LHCN-M2 (cell line): ENCODE results near the gene PCAT7. TPM values are rescaled to one million over a fixed set of nuclear protein-coding genes. Genes with fewer than 3 reads are reported as not detected.
A peak's percentile ranks its signal among the peaks of the same experiment; 100 is the strongest.
"Not testable (repeated sequence)": the region's sequence is repeated elsewhere in the genome, so short reads cannot be mapped to it uniquely, and the experiment has no call there.

Source experiments
- DNase-seq: peaks from one replicate; pipeline ENCODE4 v3.0.0-alpha.2; 2012; ENCODE audit warnings: low read depth
- total RNA-seq: library from RNA; depleted of rRNA; stranded (reverse); fragments of >200 nt; gene quantifications from 2 replicates; pipeline ENCODE4 v1.2.3, GENCODE V29; 2014

Gene PCAT7
- total RNA-seq, 1 experiment from 2014 or later: not detected

DNA sequence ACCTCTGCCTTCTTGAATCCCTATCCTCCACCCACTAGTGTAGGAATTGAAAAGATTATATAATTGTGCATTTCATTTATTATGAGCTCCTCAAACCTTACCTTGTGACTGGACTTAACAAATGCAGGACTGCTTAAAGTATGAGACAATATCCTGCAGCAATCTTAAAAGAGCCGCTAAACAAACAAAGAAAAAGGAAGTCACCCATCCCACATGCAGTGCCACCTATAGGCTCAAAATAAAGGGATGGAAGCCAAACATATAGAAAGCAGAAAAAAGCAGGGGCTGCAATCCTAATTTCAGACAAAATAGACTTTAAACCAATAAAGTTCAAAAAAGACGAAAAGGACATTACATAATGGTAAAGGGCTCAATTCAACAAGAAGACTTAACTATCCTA is 8.7 kb downstream of the PCAT7 start:
- no peak for DNase-seq

- not testable (repeated sequence) for DNase-seq
Measured at GRCh38 chr9:94564279-94564678, 9.4 kb downstream of the PCAT7 start.

DNA sequence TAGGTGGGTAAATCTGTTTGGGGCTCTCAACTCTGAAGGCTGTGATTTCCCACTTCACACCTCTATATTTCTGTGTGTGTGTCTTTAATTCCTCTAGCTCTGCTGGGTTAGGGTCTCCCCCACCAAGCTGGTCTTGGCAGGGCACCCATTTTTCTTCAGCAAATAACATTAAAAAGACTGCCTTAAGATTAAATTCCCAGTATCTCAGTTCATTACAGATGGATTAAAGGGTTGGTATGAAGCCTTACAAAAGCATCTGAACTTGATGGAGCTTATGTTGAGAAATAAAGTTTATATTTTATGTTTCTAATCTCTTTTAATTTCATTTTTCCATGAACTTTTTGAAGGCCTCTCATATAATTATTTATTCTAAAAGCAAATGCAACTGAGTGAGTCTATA is 11.7 kb downstream of the PCAT7 start:
- no peak for DNase-seq

GRCh38 chr9:94567271-94567670 is 12.4 kb downstream of the PCAT7 start:
- no peak for DNase-seq

DNA sequence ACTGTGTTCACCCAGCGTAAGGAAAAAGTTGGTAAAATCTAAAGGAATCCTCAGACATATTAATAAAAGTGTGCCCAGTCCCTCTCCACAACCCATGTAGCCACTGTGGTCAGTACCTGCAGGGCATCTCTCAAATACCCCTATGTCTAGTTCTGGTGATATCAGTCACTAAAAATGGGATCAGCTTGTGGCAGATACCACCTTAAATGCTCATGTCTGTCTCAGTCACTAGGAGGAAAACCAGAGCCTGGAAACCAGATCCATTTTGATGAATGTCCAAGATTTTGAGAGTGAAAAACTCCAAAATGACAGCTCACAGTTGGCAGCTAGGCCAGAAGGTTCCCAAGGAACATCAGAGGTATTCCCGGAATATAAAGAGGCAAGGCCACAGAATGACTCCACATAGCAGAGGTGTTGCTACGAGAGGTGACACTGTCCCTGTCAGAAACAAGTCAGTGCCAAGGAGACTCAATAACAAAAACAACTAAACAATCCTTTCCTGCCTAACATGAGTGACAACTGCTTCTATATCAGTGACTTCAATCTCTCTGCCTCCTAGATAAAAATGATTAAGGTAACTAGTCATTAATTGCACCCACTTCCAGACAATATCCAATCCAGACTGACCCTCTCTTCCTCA is 13.5 kb downstream of the PCAT7 start:
- no peak for DNase-seq

DNA sequence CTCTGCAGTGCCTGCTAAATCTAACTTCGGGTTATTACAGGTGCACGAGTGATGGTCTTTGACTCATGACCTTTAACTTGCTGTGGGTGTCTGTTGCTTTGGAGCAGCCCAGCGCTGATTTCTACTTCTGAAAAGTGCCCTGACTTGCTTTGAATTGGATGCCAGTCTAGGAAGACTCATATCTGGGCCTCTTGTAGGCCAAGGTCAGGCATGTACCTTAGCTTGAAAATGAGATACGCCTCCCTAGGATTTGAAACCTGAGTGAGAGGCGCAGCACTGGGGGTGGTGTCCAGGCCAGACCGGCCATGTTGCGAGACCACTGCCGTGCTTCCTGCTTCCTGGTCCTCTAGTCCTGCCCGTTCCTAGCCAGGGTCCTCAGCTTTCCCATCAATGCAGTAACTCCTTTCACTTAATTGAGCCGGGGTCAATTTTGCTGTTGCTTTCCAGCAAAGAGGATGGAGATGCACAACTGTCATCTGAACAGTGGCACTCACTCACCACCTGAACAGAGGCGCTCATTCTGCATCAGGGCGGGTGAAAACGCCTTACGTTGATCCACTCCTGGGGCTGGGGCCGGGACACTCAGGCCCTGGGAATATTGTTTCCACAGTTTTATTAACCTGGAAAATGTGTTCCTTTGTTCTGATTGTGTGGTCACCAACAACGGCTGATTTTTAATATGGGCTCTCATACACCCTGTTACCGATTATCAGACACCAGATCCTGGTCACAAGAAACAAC is 14.3 kb downstream of the PCAT7 start:
- no peak for DNase-seq

- no peak for DNase-seq
Measured at GRCh38 chr9:94576131-94576530, 21.2 kb downstream of the PCAT7 start.

- DNase-seq: no peak
Measured at GRCh38 chr9:94577036-94577435, 22.2 kb downstream of the PCAT7 start.

DNA sequence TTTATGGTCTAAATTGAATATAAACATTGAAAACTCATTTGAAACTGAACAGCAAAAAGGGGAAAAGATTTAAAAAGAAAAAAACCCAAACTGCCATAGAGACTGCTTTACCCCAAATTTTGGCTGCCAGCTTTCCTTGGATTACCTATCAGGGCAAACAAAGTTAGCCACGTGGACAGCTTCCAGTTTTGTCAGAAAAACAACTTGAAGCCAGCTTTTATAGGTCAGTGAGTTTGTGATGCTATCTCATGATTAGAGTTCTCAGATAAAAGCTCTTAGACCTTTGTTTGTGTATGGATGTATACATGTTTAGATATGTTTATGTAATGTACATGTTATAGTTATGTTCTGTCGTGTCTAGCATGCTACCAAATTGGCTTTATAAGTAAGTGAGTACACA is 22.7 kb downstream of the PCAT7 start:
- DNase-seq: no peak

- DNase-seq: no peak
Measured at GRCh38 chr9:94581728-94582127, 26.8 kb downstream of the PCAT7 start.

DNA sequence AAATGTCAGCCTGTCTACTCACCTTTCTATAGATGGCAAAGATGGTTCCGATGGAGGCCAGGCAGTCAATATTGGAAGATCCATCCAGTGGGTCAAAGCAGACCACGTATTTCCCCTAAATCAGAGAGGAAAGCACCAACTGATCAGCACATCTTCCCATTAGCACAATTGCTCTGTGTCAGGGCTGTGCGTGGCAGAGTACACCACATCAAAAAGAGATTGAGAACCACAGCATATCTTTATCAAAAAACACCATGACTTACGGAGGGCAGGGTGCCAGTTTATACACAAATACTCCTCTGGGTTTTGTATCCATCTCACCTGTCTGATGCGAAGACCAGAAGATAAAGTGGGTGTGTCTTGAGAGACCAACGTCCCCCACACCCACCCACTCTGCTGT is 29.7 kb downstream of the PCAT7 start:
- no peak for DNase-seq

DNA sequence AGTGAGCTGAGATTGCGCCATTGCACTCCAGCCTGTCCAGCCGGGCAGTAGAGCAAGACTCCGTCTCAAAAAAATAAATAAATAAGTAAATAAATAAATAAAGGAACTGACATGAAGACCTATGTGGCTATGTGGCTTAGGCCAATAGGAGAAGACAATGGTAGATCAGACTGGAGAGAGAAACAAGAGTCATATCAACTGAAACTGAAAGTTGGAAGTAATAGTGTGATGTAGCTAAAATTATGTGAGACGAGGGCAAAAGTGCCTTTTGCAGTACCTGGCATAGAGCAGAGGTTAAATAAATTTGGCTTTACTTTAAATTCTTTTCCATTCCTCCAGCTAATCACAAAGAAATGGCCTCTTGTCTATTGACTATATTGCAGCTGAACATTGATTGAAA is 31.4 kb downstream of the PCAT7 start:
- no peak for DNase-seq

GRCh38 chr9:94586814-94587213 is 31.9 kb downstream of the PCAT7 start:
- DNase-seq: peak; percentile 2

- DNase-seq: no peak
Measured at GRCh38 chr9:94588681-94589080, 33.8 kb downstream of the PCAT7 start.

- not testable (repeated sequence) for DNase-seq
Measured at GRCh38 chr9:94591046-94591545, 36.2 kb downstream of the PCAT7 start.

- DNase-seq: no peak
Measured at GRCh38 chr9:94591876-94592275, 37.0 kb downstream of the PCAT7 start.

DNA sequence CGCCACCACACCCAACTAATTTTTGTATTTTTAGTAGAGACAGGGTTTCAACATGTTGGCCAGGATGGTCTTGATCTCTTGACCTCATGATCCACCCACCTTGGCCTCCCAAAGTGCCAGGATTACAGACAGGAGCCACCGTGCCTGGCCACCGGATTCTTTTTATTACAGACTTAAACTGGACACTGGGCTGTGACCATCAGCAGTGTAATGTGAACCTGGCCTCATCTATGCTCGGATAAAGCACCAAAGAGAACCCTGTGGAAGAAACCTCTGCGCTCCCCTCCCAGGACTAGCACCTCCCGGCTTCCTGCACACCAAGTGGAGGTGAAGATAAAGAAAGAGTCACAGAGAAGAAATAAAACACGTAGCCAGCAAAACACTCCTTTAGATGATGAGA is 37.8 kb downstream of the PCAT7 start:
- not testable (repeated sequence) for DNase-seq

DNA sequence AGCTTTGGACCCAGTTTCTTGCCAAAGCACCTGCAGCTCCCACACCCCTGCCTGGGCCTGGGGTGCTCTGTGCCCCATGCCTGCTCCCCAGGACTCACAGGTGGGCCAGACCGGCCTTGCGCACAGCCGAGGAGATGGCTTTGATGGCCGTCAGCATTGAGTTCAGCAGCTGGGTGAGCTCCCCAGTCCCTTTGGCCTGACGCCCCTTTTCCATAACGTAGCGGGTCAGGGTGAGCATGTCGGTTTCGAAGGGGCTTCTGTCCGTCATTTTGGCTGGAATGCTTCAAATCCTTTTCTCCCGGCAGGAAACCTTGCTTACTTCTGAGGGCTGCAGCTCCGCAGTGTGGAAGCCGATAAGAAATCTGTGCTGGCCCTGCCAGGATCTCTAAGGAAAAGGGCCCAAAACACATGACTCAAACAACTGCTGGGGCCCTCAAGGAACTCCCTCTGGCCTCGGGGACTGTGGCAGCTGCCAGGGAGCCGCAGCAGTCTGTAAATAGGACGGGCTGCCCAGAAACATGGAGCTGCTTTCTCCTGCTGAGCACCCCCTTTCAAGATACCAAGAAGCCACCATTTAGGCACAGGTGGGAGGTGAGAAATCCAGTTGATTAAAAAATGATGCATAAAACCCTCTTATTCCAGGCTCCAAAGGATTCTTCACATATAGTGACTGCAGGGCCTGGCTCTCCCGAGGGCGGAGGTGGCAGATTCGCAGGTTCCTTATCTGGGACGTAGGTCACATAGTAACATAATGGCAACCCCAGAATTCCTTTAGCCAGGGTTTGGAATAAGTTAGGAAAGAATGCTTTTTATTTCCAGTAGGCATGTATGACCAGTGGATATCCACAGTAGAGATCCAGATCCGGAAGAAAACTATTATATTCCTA is 38.8 kb downstream of the PCAT7 start, which contains the start of gene FBP2:
TSS of gene FBP2 (minus strand) at position 366 of the 887 bp plus-strand sequence. CDS start at position 268, 98 bp downstream.
- no peak for DNase-seq

DNA sequence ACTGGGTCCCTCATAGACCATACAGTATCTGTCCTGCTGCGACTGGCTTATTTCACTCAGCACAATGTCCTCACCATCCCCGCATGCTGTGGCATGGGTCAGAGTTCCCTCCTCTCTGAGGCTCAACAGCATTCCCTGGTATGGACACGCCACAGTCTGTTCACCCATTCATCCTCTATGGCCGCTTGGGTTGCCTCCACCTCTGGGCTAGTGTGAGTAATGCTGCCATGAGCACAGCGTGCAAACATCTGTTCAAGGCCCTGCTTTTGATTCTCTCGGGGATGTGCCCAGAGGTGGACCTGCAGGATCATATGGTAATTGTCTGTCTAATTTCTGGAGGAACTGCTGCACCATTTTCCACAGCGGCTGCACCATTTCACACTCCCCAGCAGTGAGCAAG is 44.2 kb downstream of the PCAT7 start:
- no peak for DNase-seq

- DNase-seq: no peak
Measured at GRCh38 chr9:94600258-94600657, 45.4 kb downstream of the PCAT7 start.

DNA sequence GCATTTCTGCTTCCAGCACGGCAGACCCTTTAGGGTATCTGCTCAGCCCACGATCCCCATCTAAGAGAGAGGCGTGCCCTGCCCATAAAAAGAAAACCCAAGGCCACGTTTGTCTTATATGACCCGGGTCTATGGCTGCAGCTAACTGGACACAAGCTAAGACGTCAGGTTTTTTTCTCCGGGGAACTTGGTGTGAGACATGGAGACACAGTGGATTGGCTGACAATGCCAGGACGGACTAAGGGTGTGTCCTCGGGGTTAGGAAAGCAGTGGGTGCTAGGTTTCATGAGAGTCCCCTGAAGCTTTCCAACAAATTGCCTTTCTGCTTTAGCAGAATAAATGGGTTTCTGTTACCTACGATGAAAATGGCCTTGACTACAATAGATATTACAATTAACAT is 45.8 kb downstream of the PCAT7 start:
- DNase-seq: no peak

DNA sequence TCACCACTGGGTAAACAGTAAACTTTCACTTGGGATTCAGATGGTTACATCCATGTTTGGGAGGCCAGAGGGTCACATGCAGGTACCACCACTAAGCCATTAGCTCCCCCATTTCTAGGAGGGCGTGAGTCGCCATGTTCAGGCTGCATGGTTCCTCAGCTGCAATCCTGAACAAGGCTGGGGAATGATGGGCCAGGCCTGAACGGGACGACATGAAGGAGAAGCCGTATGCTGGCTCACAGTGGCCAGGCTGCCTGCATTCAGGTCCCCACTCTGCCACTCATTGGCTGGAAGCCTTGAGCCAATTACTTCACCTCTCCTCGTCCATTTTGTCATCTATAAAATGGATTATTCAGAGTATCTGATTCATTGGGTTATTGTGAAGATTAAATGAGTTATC is 47.8 kb downstream of the PCAT7 start:
- DNase-seq: no peak
